IPS-20b (cell line): Measurements from ENCODE around the gene GDF3.
"Not testable (repeated sequence)": the region's sequence is repeated elsewhere in the genome, so short reads cannot be mapped to it uniquely, and the experiment has no call there.

Experiments
- H3K27ac ChIP-seq: one replicate; pipeline ENCODE4 v1.5.1; 2013; ENCODE audit warnings: low read length
- H3K27me3 ChIP-seq: 2 replicates; pipeline ENCODE4 v1.6.1; 2013; ENCODE audit warnings: mild to moderate bottlenecking, low read length, inconsistent platforms; ENCODE audit not compliant: insufficient read depth
- H3K36me3 ChIP-seq: 2 replicates; pipeline ENCODE4 v1.6.1; 2013; ENCODE audit warnings: low read depth, mild to moderate bottlenecking, inconsistent platforms, low read length, moderate library complexity; ENCODE audit not compliant: insufficient read depth
- H3K4me1 ChIP-seq: 2 replicates; pipeline ENCODE4 v1.6.1; 2013; ENCODE audit warnings: mild to moderate bottlenecking, control low read depth, inconsistent platforms, low read length, moderate library complexity; ENCODE audit not compliant: insufficient read depth
- H3K4me3 ChIP-seq: 2 replicates; pipeline ENCODE4 v1.5.1; 2013; ENCODE audit warnings: mild to moderate bottlenecking, low read length, inconsistent platforms
- H3K9ac ChIP-seq: 2 replicates; pipeline ENCODE4 v1.6.1; 2013; ENCODE audit warnings: low read depth, mild to moderate bottlenecking, inconsistent platforms, low read length, moderate library complexity
- H3K9me3 ChIP-seq: 2 replicates; pipeline ENCODE4 v1.6.1; 2013; ENCODE audit warnings: mild to moderate bottlenecking, low read depth, low read length, inconsistent platforms; ENCODE audit not compliant: insufficient read depth

GDF3 gene

GRCh38 chr12:7661741-7662140 is 33.8 kb downstream of the GDF3 start:
- no peak overlapping the region for H3K9ac ChIP-seq
- no peaks in the 10 kb centered on the region for H3K36me3 ChIP-seq
- H3K4me3 ChIP-seq: no peak overlapping the region
- H3K27me3 ChIP-seq: no peaks in the 10 kb centered on the region
- H3K4me1 ChIP-seq: no peaks in the 10 kb centered on the region
- no peak overlapping the region for H3K27ac ChIP-seq
- H3K9me3 ChIP-seq: no peaks in the 10 kb centered on the region

GRCh38 chr12:7656121-7656520 is 39.5 kb downstream of the GDF3 start:
- H3K4me3 ChIP-seq: no peak overlapping the region
- no peaks in the 10 kb centered on the region for H3K36me3 ChIP-seq
- no peak overlapping the region for H3K9ac ChIP-seq
- H3K27me3 ChIP-seq: no peaks in the 10 kb centered on the region
- no peak overlapping the region for H3K27ac ChIP-seq
- H3K4me1 ChIP-seq: no peaks in the 10 kb centered on the region
- H3K9me3 ChIP-seq: no peaks in the 10 kb centered on the region

- peaks cover 11% of the 10 kb centered on the region for H3K4me1 ChIP-seq
- H3K36me3 ChIP-seq: no peaks in the 10 kb centered on the region
- H3K27ac ChIP-seq: no peak overlapping the region
- H3K4me3 ChIP-seq: no peak overlapping the region
- no peak overlapping the region for H3K9ac ChIP-seq
- no peaks in the 10 kb centered on the region for H3K27me3 ChIP-seq
- H3K9me3 ChIP-seq: no peaks in the 10 kb centered on the region
Measured at GRCh38 chr12:7650091-7650490, 45.5 kb downstream of the GDF3 start.

GRCh38 chr12:7647071-7647470 is 48.5 kb downstream of the GDF3 start:
- peaks cover 18% of the 10 kb centered on the region for H3K4me1 ChIP-seq

GRCh38 chr12:7646178-7646475 is 49.4 kb downstream of the GDF3 start:
- Histone ChIP-seq H3K4me3 (peak overlapping the region; percentile 24; the same call in 1 of the 2 replicates), H3K36me3 (no peaks in the 10 kb centered on the region), H3K27ac (no peak overlapping the region), H3K4me1 (peaks cover 21% of the 10 kb centered on the region), H3K9ac (peak overlapping the region; percentile 20; the same call in 1 of the 2 replicates), H3K9me3 (no peaks in the 10 kb centered on the region), H3K27me3 (no peaks in the 10 kb centered on the region)

More at GRCh38 chr12:7647071-7647470, 48.5 kb downstream of the GDF3 start:
- Histone ChIP-seq H3K27me3 (no peaks in the 10 kb centered on the region), H3K27ac (no peak overlapping the region), H3K4me3 (no peak overlapping the region), H3K9ac (no peak overlapping the region), H3K36me3 (no peaks in the 10 kb centered on the region), H3K9me3 (no peaks in the 10 kb centered on the region)

- Histone ChIP-seq H3K27ac (no peak overlapping the region), H3K4me1 (peaks cover 21% of the 10 kb centered on the region), H3K4me3 (peak overlapping the region; percentile 24; the same call in 1 of the 2 replicates), H3K9me3 (no peaks in the 10 kb centered on the region), H3K27me3 (no peaks in the 10 kb centered on the region), H3K36me3 (no peaks in the 10 kb centered on the region), H3K9ac (peak overlapping the region; percentile 20; the same call in 1 of the 2 replicates)
Measured at GRCh38 chr12:7645395-7646177, 50.0 kb downstream of the GDF3 start.

- Histone ChIP-seq H3K36me3 (no peaks in the 10 kb centered on the region), H3K27me3 (no peaks in the 10 kb centered on the region), H3K4me3 (peak overlapping the region; percentile 21; the same call in 1 of the 2 replicates), H3K9ac (peak overlapping the region; percentile 54; the same call in 1 of the 2 replicates), H3K4me1 (peaks cover 21% of the 10 kb centered on the region), H3K9me3 (no peaks in the 10 kb centered on the region), H3K27ac (no peak overlapping the region)
Measured at GRCh38 chr12:7642876-7643309, 52.7 kb downstream of the GDF3 start.

GRCh38 chr12:7642287-7642686 is 53.3 kb downstream of the GDF3 start:
- Histone ChIP-seq H3K9ac (peak overlapping the region; percentile 54; the same call in 1 of the 2 replicates), H3K4me1 (peaks cover 27% of the 10 kb centered on the region), H3K4me3 (peak overlapping the region; percentile 21; the same call in 1 of the 2 replicates), H3K36me3 (no peaks in the 10 kb centered on the region), H3K27ac (no peak overlapping the region), H3K9me3 (no peaks in the 10 kb centered on the region), H3K27me3 (no peaks in the 10 kb centered on the region)

GRCh38 chr12:7640123-7640995 is 55.2 kb downstream of the GDF3 start:
- H3K36me3 ChIP-seq, H3K4me3 ChIP-seq: not testable (repeated sequence)
- peaks cover 17% of the 10 kb centered on the region for H3K4me1 ChIP-seq

More at GRCh38 chr12:7640123-7640995, 55.2 kb downstream of the GDF3 start:
- not testable (repeated sequence) for H3K9me3 ChIP-seq, H3K27me3 ChIP-seq, H3K9ac ChIP-seq, H3K27ac ChIP-seq
